WERI-Rb-1 (cell line): ENCODE data around the gene C14orf119.

Source experiments
- DNase-seq: peaks from one replicate; pipeline ENCODE4 v3.0.0-alpha.2; 2020
- H3K27ac ChIP-seq: fragments of 250-450 bp; sonication (Bioruptor Pico); 2 replicates; pipeline ENCODE4 v1.5.1; 2020; ENCODE audit warnings: mild to moderate bottlenecking, moderate library complexity
- H3K27me3 ChIP-seq: fragments of 250-450 bp; sonication (Bioruptor Pico); 2 replicates; pipeline ENCODE4 v1.5.1; 2021; ENCODE audit warnings: mild to moderate bottlenecking, low read depth, moderate library complexity; ENCODE audit not compliant: insufficient read depth, severe bottlenecking
- H3K36me3 ChIP-seq: fragments of 250-450 bp; sonication (Bioruptor Pico); 2 replicates; pipeline ENCODE4 v1.5.1; 2020; ENCODE audit warnings: mild to moderate bottlenecking, moderate library complexity
- H3K4me3 ChIP-seq: 2 replicates; pipeline ENCODE4 v1.5.1; 2011; ENCODE audit warnings: low read depth, mild to moderate bottlenecking, control low read depth, low read length
- H3K9me3 ChIP-seq: fragments of 250-450 bp; sonication (Bioruptor Pico); 2 replicates; pipeline ENCODE4 v1.5.1; 2021; ENCODE audit warnings: mild to moderate bottlenecking, moderate library complexity; ENCODE audit not compliant: severe bottlenecking
- TF ChIP-seq, protein P1 (sequence below): IDR thresholded peaks from 2 replicates; pipeline ENCODE4 v1.5.1; 2011; ENCODE audit warnings: low read depth, mild to moderate bottlenecking, control low read depth, inconsistent platforms, low read length

C14orf119 gene

DNA sequence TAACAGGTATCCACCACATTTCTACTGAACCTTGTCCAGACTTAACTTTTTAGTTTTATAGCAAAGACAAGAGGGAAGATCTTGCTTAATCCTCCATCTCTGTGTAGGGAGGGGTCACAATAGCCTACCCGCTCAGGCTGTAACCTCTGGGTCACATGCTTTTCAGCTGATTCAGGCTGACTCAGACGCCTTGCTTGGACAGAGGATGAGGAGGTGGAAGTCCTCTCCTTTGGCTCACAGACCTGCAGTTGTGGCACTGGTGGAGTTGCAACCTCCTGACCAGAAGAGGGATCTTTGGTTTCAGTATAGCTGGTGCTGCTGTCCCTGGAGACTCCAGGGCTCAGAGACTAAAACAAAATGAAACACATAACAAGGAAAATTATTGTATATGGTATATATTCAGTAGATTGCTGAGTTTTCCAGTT, 16.6 kb upstream of the C14orf119 start:
- peak; percentile 54 for DNase-seq
- H3K4me3 ChIP-seq, result no peak overlapping the region
- no peak overlapping the region for H3K27ac ChIP-seq
- no peaks in the 10 kb centered on the region for H3K27me3 ChIP-seq
- peaks cover 94% of the 10 kb centered on the region for H3K36me3 ChIP-seq
- TF ChIP-seq, protein P1, sequence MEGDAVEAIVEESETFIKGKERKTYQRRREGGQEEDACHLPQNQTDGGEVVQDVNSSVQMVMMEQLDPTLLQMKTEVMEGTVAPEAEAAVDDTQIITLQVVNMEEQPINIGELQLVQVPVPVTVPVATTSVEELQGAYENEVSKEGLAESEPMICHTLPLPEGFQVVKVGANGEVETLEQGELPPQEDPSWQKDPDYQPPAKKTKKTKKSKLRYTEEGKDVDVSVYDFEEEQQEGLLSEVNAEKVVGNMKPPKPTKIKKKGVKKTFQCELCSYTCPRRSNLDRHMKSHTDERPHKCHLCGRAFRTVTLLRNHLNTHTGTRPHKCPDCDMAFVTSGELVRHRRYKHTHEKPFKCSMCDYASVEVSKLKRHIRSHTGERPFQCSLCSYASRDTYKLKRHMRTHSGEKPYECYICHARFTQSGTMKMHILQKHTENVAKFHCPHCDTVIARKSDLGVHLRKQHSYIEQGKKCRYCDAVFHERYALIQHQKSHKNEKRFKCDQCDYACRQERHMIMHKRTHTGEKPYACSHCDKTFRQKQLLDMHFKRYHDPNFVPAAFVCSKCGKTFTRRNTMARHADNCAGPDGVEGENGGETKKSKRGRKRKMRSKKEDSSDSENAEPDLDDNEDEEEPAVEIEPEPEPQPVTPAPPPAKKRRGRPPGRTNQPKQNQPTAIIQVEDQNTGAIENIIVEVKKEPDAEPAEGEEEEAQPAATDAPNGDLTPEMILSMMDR, result no peak
- H3K9me3 ChIP-seq, result no peaks in the 10 kb centered on the region

- H3K27ac ChIP-seq, result no peak overlapping the region
- peaks cover 93% of the 10 kb centered on the region for H3K36me3 ChIP-seq
- TF ChIP-seq, protein P1, result no peak
- DNase-seq, result no peak
- H3K9me3 ChIP-seq, result no peaks in the 10 kb centered on the region
- H3K4me3 ChIP-seq, result no peak overlapping the region
- H3K27me3 ChIP-seq, result no peaks in the 10 kb centered on the region
These were observed 15.6 kb upstream of the C14orf119 start for GRCh38 chr14:23079716-23080115.

GRCh38 chr14:23080474-23080873, 14.8 kb upstream of the C14orf119 start:
- Histone ChIP-seq H3K27me3 (no peaks in the 10 kb centered on the region), H3K27ac (no peak overlapping the region), H3K4me3 (no peak overlapping the region), H3K36me3 (peaks cover 97% of the 10 kb centered on the region), H3K9me3 (no peaks in the 10 kb centered on the region)
- DNase-seq, result no peak
- TF ChIP-seq, protein P1, result no peak

- H3K9me3 ChIP-seq, result no peaks in the 10 kb centered on the region
- TF ChIP-seq, protein P1, result no peak
- no peak overlapping the region for H3K27ac ChIP-seq
- H3K27me3 ChIP-seq, result no peaks in the 10 kb centered on the region
- no peak for DNase-seq
- H3K4me3 ChIP-seq, result no peak overlapping the region
- H3K36me3 ChIP-seq, result peaks cover 87% of the 10 kb centered on the region
These were observed 9.8 kb upstream of the C14orf119 start for GRCh38 chr14:23085458-23085857.

GRCh38 chr14:23086565-23086964, 8.7 kb upstream of the C14orf119 start:
- Histone ChIP-seq H3K9me3 (no peaks in the 10 kb centered on the region), H3K27ac (no peak overlapping the region), H3K36me3 (peaks cover 85% of the 10 kb centered on the region), H3K27me3 (no peaks in the 10 kb centered on the region), H3K4me3 (no peak overlapping the region)
- TF ChIP-seq, protein P1, result no peak
- no peak for DNase-seq

DNA sequence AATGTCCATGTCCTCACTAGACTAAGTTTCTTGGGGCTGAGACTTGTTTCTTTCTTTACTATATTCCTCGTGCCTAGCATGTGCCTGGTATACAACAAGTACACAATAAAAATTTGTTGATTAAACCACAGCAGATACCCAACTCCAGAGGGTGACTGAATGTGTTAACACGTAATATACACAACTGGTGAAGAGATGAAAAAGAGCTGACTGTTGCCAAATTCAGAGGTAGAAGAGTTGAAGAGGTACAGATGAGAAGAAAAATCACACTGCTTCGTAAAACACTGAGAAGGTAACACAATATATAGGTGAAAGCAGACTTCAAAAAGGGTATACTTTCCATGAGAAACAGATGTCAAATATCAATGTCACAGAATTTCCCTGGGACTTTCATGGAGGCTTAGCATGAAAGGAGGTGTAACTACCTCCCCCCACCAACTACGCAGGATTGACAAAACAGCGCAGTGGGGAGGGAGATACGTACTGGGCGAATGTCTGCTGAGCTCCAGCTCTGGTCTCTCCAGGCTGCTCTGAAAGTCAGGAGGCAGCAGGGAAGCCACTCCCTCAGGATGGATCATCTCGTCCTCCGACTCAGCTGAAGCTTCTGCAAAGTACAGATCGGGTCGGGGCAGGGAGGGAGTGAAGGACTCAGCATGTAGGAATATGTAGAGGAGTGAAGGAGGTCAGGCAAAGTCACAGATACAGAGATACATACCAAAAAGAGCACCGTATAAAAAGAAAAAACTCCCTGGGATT, 5.6 kb upstream of the C14orf119 start:
- TF ChIP-seq, protein P1, result no peak

More for the DNA sequence above, 5.6 kb upstream of the C14orf119 start:
- H3K27me3 ChIP-seq, result no peaks in the 10 kb centered on the region
- H3K36me3 ChIP-seq, result peaks cover 78% of the 10 kb centered on the region
- no peak overlapping the region for H3K27ac ChIP-seq
- H3K9me3 ChIP-seq, result no peaks in the 10 kb centered on the region
- no peak for DNase-seq
- H3K4me3 ChIP-seq, result no peak overlapping the region
